KBM-7 (cell line): Measurements from ENCODE around the gene SH3BP2.

Experiments
- DNase-seq: peaks from one replicate; pipeline ENCODE4 v3.0.0-alpha.2; 2015
- in situ Hi-C: fragments of 300-500 bp; cut with MboI; formaldehyde crosslinking; loops from 2 replicates; pipeline ENCODE4 v1.14.3; 2020; ENCODE audit warnings: low sequenced_read_pairs, low pct_unique_long_range_greater_than_20kb, mixed read lengths

The SH3BP2 gene

GRCh38 chr4:2813446-2814405, 20.8 kb downstream of the SH3BP2 start:
- in situ Hi-C loops, result no loop called here
- no peak for DNase-seq

GRCh38 chr4:2814627-2815270, 21.9 kb downstream of the SH3BP2 start:
- in situ Hi-C loops, result no loop called here

GRCh38 chr4:2816401-2816954, 23.6 kb downstream of the SH3BP2 start:
- in situ Hi-C loops, result no loop called here
- DNase-seq, result peak; percentile 65

More at GRCh38 chr4:2814627-2815270, 21.9 kb downstream of the SH3BP2 start:
- no peak for DNase-seq

DNA sequence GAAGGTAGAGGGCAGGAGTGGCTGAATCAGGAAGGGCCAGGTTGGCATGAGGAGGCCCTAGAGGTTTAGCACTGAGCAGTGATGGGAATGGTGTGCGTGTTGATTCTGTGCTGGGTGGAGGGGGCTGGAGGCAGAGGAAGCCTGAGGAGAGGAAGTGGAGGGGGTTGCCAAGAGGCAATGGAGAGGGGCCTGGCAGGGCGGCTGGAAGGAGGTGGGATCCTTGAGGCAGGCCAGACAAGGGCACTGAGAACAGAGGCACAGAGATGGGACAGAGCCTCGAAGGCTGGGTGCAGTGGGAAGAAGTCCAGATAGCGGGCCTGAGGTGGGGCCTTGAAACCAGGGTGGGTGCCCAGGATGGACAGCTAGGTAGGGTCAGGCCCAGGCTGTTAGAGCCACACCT, 24.3 kb downstream of the SH3BP2 start:
- no peak for DNase-seq
- in situ Hi-C loops, result no loop called here

DNA sequence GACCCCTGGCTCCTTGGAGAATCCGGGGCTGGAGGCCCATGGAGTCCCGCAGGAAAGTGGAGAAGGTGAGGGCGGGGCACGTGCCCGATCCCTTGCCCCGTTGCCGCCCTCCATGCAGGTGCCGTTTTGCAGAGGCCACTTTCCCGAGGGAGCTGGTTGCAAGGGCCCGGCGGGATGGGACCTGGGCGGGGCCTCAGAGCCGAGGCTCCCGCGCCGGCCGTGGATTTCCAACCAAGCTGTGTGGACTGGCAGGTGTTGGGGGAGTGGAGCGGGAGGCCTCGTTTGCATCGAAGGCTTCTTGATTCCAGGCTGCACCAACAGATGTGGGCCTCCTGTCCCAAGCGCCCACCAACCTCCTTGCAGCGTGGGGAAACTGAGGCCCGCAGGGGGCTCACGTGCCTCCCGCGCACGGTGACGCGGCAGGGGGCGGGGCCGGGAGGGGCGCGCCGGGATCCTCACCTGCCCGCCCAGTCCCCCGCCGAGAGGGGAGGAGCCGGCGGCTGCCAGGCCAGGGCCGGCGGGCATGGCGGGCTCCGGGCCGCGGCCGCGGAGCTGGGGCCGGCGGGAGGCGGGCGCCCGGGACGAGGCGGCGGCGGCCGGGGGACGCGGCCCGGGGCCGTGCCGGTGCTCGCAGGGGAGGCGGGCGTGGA, 24.9 kb downstream of the SH3BP2 start:
- no peak for DNase-seq
- in situ Hi-C loops, result no loop called here

DNA sequence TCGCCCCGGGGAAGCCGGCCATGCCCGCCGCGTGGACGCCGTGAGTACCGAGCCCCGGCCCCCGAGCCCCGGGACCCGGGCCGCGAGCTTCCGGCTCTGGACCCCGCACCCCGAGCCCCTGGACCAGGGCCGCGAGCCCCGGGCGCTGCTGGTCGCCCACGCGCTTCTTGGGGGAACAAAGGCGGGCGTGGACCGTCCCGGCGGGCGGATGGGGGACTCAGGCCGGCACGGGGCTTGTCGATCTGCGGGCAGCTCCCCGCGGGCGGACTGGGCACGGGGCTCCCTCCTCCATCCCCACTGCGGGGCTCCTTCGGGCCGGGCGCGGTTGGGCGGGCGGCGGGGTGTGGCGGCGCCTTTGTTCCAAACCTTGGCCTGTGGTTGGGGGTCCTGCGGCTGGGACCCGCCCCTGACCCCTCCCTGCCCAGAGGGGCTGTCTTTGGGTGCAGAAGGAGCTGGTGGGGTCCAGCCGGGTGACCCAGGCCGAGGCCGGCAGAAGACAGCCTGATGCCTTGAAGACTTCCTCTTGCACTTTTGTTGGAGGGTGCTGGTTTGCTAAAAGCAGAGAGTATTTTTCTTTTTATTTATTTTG, 25.6 kb downstream of the SH3BP2 start:
- DNase-seq, result no peak
- in situ Hi-C loops, result no loop called here

DNA sequence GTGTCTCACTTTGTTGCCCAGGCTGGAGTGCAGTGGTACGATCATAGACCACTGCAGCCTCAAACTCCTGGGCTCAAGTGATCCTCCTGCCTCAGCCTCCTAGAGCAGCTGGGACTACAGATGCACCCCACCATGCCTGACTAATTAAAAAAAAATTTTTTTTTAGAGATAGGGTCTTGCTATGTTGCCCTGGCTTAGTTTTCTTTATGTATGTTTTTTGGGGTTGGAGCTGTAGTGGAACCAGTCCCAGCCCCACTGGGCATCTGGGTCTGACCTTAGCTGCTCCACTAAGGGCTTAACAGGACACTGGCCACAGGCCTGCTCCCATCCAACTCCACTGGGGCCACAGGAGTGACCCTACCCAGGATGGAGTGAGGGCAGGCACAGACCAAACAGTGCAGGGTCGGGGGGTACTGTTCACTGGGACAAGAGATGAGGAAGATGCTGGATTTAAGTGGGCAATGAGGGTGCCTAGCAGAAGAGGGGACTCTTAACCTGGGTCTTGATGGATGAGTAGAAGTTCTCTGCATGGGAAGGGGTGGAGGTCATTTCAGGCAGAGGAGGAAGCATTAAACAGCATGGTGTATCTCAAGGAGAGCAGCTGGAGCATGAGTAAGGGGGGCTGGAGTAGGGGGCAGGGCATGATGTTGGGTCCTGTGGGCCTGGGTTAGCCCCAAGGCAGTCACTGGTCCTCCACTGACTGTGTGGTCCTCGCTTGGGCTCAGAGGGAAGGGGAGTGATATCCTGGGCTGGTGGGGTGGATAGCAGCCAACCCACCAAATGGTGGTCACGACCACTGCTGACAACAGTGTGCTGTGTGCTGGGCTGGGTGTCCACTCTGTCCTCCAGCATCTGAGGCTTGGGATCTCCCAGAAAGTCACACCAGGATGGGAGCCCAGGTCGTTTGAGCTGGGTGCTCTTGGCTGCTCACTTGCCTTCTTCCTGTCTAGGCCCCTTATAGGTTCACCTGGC, 26.6 kb downstream of the SH3BP2 start:
- in situ Hi-C loops, result no loop called here
- no peak for DNase-seq

GRCh38 chr4:2820216-2820982, 27.5 kb downstream of the SH3BP2 start:
- DNase-seq, result no peak
- in situ Hi-C loops, result no loop called here

DNA sequence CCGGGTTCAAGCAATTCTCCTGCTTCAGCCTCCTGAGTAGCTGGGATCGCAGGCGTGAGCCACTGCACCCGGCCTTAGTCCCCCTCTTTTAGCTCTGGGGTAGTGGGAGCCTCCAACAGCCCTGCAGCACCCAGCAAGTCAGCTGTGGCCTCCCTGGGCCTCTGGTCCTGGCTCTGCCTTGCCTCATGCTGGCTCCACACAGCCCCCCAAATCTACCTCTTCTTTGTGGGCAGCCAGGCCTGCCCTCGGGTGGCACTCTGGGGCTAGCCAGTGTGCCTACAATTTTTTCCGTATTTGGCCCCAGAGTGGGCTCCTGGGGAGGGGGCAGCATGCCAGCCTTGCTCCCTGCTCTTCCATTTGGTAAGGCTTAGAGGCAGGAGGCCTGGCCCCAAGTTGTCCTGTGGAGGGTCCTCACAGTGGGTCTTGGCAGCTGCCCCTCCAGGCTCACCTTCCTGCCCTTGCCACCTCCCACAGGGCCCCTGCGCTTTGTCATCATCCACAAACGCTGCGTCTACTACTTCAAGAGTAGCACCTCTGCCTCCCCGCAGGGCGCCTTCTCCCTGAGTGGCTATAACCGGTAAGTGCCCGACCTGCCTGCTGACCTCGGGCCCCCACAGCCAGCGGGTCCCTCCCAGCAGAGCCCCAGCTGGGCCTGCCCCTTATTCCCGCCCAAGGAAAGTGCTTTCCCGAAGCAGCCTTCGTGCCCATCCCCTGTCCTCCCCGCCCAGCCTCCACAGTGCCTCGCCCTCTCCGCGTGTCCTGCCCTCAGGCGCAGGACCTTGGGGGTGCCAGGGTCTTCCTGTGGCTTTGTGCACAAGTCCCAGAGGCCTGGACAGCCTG, 29.8 kb downstream of the SH3BP2 start:
- in situ Hi-C loops, result no loop called here
- no peak for DNase-seq

DNA sequence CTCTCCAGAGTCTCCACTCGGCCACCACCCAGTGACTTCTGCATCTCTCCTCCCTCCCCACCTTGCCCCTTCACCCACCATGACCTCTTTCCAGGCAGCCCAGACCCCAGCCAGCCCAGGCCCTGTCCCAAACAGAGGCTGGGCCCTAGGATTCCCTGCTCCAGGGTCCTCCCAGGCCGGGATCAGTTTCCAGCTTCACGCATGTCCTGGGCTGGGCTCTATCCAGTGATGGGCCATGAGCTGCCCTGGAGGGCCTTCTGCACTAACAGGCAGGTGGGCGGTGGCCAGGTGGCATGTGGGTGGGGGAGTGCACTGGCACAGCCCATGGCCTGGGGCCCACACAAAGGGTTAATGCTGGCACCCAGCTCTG, 30.4 kb downstream of the SH3BP2 start:
- DNase-seq, result no peak
- in situ Hi-C loops, result no loop called here

- no peak for DNase-seq
- in situ Hi-C loops, result no loop called here
These were observed 30.9 kb downstream of the SH3BP2 start for GRCh38 chr4:2823671-2824328.

DNA sequence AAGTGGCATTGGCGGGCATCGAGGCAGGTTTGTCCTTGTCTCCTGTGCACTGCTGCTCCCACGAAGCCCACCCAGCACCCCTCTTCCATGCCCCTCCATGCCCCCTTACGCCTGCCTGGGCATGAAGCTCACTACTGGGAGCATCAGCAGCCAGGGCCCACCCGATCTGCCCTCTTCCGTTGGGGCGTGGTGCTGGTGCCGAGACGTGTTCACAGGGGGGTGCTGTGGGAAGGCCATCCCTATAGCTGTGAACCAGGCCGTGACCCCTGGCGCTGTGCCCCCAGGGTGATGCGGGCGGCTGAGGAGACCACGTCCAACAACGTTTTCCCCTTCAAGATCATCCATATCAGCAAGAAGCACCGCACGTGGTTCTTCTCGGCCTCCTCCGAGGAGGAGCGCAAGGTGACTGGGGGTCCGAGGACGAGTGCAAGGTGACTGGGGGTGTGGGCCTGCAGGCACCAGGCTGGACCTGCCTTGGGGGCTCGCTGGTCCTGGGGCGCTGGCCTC, 31.5 kb downstream of the SH3BP2 start:
- in situ Hi-C loops, result no loop called here
- DNase-seq, result no peak

DNA sequence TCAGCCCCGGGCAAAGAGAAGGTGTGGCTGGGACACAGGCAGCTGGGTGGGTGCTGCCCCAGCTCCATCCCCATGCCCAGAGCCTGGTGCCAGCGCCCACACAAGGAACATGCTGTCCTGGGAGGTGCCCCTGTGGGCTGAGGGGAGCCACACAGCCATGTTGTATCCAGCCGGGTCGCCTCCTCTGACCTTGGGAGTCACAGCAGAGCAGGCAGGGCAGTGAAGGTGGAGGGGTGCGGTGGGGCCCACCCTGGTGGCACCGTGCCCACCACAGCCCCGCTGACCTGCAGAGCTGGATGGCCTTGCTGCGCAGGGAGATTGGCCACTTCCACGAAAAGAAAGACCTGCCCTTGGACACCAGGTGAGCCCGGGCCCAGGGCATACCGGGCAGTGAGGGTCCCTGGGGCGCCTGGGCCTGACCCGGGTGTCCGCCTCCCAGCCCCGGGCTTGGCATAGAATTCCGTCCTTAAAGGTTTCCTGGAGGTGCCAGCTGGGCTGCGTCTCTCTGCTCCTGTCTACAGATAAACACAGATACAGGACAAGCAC, 32.0 kb downstream of the SH3BP2 start:
- DNase-seq, result no peak
- in situ Hi-C loops, result no loop called here

DNA sequence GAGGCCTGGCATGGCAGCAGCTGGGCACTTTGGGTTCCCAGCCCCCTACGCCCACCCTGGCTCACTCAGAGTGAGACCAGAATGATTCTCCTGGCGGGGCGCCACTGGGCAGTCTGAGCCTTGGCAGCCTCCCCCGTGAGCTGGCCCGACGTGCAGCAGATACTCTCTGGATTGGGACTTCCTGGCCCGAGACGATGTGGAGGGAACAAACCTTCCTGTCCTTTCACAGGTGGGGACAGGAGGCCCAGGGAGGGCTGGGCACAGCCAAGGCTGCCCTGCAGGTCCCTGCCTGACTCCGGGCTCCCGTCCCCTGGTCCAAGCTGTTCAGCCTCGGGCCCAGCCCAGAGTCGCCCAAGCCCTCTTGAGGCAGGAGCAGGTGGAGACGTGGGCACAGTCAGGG, 32.9 kb downstream of the SH3BP2 start:
- in situ Hi-C loops, result no loop called here
- no peak for DNase-seq

DNA sequence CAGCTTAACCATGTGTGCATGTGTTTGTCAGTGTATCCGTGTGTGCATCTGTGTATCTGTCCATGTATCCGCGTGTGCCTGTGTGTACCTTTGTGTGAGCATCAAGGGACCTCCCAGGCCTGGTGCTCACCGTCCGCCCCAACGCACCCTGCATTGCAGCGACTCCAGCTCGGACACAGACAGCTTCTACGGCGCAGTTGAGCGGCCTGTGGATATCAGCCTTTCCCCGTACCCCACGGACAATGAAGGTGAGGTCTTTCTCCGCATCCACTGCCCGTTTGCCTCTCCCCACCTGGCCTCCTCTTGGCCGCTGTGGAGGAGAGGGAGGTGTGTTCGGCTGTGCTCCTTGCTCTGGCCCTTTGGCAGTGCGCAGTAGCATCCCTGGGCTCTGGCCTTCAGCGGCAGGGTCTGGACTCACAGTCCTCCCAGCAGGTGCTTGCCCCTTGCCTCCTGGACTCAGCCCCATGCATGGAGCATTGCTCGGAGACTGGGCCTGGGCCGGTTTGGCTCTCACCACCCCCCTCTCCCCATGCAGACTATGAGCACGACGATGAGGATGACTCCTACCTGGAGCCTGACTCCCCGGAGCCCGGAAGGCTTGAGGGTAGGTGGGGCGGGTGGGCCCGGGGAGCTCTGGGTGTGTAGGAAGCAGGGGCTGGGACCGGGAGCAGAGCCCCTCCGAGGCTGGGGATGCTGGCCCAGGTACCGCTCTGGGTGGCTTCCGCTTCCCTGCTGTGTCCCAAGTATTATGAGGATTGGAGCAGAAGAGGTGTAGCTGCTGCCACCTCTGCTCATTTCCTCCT, 34.4 kb downstream of the SH3BP2 start:
- in situ Hi-C loops, result no loop called here
- no peak for DNase-seq
